Measurements from ENCODE around the gene PRKCA.

DNA sequence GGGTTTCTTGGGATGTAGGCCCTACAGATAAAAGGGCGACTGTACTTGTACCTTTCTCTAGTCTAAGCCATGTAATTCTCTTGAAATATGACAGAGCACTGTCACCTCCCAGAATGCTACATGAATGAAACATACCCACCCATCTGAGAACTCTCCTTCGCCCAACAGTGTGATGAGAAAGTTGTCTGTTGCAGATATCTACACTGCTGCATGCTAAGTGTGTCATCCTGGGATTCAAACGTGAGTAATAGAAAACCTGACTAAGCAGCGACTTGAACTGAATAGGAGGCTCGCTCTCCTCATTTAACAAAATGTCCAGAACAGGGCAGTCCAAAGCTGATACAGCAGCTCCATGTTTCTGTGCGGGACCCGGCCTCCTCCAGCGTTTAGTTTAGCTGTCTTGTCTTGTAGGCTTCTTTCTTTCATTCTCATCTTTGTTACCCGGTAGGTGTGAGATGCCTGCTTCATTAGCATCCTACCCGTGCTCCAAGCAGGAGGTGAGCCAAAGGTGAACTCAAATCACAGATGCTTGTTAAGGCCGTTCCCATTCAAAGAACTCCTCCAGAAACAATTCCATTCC is 211.9 kb downstream of the PRKCA start:
- TF ChIP-seq, protein P1, sequence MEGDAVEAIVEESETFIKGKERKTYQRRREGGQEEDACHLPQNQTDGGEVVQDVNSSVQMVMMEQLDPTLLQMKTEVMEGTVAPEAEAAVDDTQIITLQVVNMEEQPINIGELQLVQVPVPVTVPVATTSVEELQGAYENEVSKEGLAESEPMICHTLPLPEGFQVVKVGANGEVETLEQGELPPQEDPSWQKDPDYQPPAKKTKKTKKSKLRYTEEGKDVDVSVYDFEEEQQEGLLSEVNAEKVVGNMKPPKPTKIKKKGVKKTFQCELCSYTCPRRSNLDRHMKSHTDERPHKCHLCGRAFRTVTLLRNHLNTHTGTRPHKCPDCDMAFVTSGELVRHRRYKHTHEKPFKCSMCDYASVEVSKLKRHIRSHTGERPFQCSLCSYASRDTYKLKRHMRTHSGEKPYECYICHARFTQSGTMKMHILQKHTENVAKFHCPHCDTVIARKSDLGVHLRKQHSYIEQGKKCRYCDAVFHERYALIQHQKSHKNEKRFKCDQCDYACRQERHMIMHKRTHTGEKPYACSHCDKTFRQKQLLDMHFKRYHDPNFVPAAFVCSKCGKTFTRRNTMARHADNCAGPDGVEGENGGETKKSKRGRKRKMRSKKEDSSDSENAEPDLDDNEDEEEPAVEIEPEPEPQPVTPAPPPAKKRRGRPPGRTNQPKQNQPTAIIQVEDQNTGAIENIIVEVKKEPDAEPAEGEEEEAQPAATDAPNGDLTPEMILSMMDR (IDR thresholded peaks at IDR 0.05) = no peak
- TF ChIP-seq POLR2A (IDR thresholded peaks at IDR 0.05) = no peak

All from uterus (tissue), 2 donors.